NCI-H2227 treated with DMSO at 0.1 percent for 48 hours (cell line): ENCODE data around the gene ANGEL2.
"Not testable (repeated sequence)": the region's sequence is repeated elsewhere in the genome, so short reads cannot be mapped to it uniquely, and the experiment has no call there.

Experiments used
- DNase-seq: peaks from one replicate; lab custom pipeline; 2025; lab: John Stamatoyannopoulos, UW

Gene ANGEL2

DNA sequence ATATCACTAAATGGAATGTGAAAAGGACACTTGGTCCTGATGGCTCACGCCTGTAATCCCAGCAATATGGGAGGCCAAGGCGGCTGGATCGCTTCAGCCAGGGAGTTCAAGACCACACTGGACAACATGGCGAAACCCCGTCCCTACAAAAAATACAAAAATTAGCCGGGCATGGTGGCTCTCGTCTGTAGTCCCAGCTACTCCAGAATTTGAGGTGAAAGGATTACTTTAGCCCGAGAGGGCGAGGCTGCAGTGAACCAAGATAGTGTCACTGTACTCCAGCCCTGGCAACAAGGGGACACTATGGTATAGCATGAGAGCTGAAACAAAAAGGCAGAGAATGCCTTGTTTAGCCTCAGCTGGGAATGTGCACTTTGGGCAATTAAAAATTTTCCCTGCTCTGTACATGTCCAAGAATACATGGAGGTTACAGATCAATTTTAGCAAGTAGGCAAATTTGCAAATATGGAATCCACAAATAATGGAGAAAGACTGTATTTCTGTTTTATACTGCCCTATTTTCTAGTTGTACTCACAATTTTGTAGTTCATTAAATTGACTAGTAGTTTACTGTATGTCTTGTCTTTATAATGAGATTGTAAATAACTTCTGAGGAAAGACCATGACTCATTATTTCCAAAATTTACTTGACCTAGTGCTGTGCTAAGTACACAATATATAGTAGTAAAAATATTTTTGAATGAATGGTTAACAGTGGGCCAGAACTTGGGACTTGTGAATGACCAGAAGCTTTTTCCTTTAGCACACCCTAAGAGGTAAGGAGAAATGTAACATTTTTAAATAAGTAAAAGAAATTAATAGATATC lies 2.0 kb upstream of the ANGEL2 start:
- no peak for DNase-seq

DNA sequence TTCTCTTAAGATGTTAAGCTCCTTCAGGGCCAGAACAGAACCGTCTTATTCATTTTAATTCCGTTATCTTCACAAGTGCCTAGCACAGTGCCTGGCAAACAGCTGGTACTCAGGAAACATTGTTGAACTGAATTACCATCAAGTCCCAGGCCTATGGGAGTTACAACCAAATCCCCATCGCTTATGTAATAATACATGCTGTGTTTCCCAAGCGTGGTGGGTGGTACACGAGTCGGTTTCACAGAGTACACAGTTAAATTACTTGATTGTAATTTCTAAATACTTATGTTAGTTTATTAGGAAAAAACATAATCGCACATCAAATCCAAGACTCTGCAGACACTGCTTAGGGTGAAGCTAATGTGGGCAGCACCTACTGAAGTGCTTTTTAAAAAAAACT lies 1.0 kb downstream of the ANGEL2 start:
- DNase-seq = no peak

GRCh38 chr1:213008564-213008963 lies 7.1 kb downstream of the ANGEL2 start:
- no peak for DNase-seq

GRCh38 chr1:213003256-213003655 lies 12.4 kb downstream of the ANGEL2 start:
- no peak for DNase-seq

DNA sequence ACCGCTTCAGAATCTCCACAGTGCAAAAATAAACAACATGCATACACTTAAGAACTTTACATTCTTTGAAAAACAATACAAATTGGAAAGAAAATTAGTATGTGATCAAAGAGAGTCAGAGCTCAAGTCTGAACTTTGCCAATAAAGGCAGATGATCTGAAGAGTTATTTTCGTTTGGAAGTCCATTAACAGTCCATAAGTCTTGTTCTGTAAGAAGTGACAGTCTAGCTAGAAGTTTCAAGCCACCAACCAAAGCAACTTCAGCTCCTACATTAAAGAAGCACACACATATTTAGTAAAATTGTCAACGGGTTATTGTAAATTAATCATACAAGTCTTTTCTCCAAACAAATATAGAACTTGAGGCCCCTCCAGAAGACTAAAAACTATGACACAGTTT lies 20.7 kb downstream of the ANGEL2 start:
- DNase-seq = no peak

DNA sequence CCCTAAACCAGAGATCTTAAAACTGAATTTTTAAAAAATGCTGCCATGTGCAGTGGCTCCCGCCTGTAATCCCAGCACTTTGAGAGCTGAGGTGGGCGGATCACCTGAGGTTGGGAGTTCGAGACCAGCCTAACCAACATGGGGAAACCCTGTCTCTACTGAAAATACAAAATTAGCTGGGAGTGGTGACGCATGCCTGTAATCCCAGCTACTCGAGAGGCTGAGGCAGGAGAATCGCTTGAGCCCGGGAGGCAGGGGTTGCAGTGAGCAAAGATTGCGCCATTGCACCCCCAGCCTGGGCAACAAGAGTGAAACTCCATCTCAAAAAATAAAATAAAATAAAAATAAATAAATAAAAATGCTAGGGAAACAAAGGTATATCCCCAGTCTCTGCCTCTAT lies 21.7 kb downstream of the ANGEL2 start:
- not testable (repeated sequence) for DNase-seq

GRCh38 chr1:212990276-212990675 lies 25.4 kb downstream of the ANGEL2 start:
- no peak for DNase-seq

- DNase-seq = no peak
Observed at GRCh38 chr1:212987702-212988322, 27.9 kb downstream of the ANGEL2 start.

- DNase-seq = no peak
Observed at GRCh38 chr1:212986551-212986950, 29.1 kb downstream of the ANGEL2 start.

DNA sequence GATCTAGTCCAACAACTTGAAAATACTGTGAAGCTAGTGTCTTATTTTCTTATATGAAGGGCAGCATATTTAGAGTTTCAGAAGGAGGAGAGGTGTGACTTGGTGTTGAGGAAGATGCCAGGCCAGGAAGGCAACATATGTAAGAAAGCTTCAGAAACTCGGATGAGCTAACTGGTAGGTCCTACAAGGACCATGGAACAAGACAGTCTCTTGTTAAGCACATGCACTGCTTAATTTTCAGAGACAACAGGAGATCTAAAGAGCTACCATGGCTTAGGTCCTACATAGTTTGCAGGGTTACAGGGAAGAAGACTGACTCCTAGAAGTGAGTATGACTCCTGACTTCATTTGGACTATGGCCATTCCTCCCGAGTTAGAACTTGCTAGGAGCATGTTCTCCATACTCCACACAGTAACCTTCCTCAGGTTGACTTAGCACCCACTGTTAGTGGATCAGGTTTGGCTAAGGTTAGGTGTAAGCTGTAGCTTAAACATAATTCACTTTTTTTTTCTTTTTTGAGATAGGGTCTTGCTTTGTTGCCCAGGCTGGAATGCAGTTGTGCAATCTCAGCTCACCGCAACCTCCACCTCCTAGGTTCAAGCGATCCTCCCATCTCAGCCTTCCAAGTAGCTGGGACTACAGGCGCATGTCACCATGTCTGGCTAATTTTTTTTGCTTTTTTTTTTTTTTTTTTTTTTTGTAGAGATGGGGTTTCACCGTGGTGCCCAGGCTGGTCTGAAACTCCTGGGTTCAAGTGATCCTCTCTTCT lies 31.0 kb downstream of the ANGEL2 start:
- no peak for DNase-seq

GRCh38 chr1:212983482-212983881 lies 32.2 kb downstream of the ANGEL2 start:
- DNase-seq = no peak

- DNase-seq = peak; percentile 4
Observed at GRCh38 chr1:212982430-212983152, 33.1 kb downstream of the ANGEL2 start.

GRCh38 chr1:212981571-212982328 lies 33.9 kb downstream of the ANGEL2 start:
- DNase-seq = no peak

GRCh38 chr1:212981025-212981495 lies 34.6 kb downstream of the ANGEL2 start:
- no peak for DNase-seq

DNA sequence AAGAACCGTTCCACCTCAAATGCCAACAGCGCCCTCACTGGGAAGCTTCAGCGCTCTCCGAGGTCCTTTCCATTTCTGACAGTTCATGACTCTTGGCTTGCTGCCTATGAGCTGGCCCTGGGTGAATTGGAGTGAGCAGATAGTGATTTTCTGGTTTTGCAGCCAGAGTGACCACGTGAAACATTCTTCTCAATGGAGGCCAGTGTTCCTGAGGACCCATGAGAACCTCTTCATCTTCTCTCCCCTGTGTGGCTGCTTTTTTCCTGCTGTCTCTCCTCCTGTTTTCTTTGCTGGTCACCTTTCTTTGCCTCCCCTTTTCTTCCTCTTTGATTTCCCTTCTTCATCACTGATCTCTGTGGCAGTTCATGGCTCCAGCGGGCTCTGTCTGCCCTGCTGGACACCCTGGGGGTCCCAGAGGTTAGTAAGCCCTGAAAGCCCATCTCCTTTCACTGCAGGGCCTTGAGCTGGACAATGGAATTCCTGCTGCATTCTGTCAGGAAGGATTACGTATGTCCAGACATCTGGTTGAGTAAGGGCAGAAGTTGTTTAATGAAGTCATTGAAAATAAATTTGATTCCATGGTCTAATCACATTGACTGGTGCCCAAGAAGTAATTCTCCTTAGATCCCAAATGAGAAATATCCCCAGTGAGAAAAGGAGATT lies 35.4 kb downstream of the ANGEL2 start:
- DNase-seq = no peak

DNA sequence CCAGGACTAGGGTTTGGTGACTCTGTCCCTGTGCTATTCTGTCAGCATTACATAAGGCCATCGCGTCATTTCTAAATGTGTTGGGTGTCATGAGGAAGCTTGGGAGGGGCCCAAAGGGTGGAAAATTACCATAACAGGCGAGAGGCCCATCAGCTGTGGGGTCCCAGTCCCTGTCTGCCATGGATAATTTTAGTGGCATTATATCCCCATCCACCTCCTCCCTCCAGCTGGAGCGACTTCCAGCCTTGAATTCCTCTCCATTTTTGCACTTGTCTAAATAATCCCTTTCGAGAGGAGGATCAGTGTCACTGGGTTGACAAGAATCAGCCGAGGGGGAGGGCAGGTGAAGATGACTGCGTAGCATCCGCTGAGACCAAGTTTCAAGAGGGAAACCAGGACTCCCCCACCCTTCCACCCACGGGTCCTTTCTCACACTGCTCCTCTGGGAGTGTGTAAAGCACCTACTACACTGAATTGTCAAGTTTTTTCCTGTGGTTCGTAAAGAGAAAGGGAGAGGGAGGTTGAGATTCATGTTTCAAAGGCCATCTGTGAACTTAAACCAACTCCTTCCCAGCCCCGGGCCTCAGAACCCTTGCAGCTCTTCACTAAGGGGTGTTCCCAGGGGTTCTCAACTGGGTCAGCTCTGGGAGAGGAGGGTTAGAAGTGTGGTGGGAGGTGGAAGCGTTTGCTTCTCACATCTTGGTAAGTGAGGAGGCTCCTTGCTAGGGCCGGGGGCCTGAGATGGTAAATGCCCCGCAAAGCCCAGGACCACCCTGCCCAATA lies 36.1 kb downstream of the ANGEL2 start:
- no peak for DNase-seq

DNA sequence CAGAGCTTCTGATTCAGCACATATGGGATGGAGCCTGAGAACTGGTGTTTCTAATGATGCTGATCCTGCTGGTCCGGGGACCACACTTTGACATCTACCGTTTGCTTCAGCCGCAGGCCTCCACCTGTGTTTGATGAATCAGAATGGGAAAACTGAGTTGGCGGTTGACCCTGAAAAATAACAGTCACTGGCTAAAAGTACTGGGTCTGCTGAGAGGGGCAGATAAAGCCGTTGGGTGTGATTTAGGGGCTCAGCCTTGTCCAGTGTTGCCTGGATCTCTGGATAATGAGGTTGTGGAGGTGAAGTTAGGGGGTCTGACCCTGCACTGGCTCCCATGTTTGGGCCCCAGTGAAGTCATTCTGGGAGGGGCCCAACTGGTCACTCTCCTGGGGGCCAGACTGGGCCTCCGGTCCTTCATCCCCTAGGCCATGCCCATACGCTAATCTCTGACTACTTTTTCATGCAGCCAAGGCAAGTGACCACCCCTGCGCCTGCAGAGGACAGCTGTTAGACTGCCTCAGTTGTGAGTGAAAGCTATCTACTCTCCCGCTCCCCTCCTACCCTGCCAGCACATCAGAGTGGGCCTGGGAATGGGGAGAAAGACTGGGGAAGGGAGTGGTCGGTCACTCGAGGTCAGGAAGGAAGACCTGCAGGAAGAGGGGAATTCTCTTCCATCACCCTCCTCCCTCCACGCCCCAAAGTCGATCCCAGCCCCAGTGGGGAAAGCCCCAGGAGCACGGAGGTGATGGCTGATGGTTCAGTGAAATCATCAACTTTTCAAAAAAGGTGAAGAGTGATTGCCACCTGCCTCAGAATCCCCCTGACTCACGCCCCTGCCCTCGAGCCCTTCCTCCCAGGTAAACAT lies 37.7 kb downstream of the ANGEL2 start:
- DNase-seq = no peak

- DNase-seq = no peak
Observed at GRCh38 chr1:212976586-212976985, 39.1 kb downstream of the ANGEL2 start.
